ENCODE measurements around the gene PPP2R3A. TPM values are rescaled to one million over a fixed set of nuclear protein-coding genes. Genes with fewer than 3 reads are reported as not detected.
"Not testable (repeated sequence)": the region's sequence is repeated elsewhere in the genome, so short reads cannot be mapped to it uniquely, and the experiment has no call there.

PPP2R3A gene
- total RNA-seq, 1 donor from 2014 or later = 98.1 TPM

DNA sequence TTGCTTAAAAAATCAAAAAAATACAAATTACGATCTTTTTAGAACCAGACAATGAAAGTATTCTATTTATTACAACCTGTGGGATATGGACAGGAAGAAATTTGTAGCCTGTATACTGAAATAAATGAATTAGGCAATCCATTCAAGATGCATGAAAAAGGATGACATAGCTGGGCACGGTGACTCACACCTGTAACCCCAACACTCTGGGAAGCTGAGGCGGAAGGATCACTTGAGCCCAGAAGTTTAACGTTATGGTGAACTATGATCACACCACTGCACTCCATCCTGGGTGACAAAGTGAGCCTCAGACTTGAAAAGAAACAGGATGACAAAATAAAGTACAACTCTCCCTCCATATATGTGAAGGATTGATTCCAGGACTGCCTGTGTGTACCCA is 156.5 kb downstream of the PPP2R3A start:
- ATAC-seq (ENCODE audit: poor library complexity) (no peak), DNase-seq (no peak)
- intact Hi-C loops (cut with DNase I) = no loop called here

- intact Hi-C loops (cut with DNase I); DNase-seq; ATAC-seq (ENCODE audit: poor library complexity): not testable (repeated sequence)
Observed at GRCh38 chr3:136131647-136132046, 166.1 kb downstream of the PPP2R3A start.

DNA sequence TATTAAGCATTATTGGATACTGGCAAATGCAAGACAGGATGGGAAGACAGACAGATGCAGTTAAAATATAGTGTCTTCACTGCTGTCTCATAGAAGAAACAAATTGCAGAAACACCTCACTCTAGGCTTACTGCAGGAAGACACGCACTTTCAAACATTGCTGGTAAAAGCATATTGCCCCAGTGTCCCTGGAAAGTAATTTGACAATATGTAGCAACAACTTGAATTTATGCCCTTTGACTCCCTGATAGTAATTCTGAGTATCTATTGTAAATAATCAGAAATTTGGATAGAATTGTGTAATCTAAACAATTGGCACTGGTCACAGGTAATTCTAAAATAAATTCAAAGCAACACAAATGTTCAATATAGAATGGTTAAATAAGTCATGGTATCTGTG is 168.6 kb downstream of the PPP2R3A start:
- ATAC-seq (ENCODE audit: poor library complexity) = no peak
- intact Hi-C loops (cut with DNase I) = no loop called here
- DNase-seq = no peak

DNA sequence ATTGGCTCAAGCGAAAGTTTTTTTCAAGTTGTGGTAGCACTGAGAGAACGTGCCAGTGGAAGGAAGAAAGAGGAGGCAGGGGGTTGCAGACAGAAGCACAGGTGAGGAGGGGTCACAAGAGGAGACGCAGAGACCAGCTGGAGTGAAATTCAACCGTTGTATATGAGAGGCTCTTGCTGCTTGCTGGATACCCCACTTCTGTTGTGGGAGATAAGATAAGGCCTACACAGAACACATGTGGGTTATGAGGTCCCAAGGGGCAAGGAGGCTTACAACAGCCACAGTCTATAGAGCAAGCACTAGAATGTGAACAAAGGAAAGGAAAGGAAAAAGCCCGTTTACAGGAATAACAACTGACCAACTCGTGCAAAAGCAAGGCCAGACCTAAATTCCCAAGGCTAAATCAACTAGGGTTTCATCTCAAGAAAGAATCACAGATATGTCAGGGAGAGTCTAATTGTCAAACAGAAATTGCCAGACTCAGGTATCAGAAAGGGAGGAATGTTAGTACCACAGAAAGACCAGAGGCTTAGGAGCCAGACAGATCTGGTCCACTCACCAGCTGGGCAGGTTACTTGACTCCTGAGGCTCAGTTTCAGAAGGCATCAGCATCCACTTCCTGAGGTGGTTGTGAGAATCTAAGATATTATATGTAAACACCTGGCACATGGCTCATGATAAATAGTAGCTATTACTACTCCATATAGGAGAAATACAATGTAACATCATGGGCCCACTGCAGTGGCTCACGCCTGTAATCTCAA is 169.7 kb downstream of the PPP2R3A start:
- intact Hi-C loops (cut with DNase I) = no loop called here
- DNase-seq (no peak), ATAC-seq (ENCODE audit: poor library complexity) (peak; percentile 31)

DNA sequence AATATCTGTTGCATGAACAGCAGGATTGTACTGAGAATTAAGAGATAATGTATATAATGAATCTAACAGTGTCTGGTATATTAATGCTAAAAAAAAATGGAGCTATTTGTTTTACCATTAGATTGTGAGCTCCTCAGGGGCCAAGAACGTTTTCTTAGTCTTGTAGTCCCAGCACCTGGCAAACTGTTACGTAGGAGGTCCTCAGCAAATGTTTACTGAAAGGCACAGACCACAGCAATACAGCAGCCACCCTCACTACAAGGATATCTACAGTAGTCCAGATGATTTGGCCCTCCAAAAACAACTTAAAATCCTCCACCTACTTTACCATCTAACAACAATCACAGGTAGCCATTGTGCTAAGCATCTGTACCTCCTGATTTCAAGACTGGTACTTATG is 170.9 kb downstream of the PPP2R3A start:
- intact Hi-C loops (cut with DNase I) = no loop called here
- DNase-seq (no peak), ATAC-seq (ENCODE audit: poor library complexity) (no peak)

DNA sequence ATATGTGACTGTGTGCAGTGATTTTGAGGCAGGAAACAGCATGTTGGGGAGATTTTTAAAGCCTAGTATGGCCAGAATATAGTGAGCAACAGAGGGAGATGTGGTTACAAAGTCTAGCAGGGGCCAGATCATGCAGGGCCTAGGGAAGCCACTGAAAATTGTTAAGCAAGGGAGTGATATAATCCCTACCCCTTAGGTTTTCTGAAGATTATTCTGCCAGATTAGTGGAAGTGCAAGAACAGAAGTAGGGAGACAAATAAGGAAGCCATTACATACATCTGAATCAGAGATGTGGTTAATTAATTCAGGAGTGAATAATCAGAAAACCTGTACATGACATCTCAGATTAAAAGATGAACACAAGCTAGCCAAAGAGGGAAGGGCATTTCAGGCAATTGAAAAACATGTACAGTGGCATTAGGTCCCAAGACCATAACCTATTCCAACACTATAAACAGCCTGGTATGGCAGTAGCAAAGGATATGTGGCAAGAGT is 175.8 kb downstream of the PPP2R3A start:
- DNase-seq (no peak), ATAC-seq (ENCODE audit: poor library complexity) (no peak)
- intact Hi-C loops (cut with DNase I) = no loop called here

- intact Hi-C loops (cut with DNase I) = no loop called here
- no peak for DNase-seq
- ATAC-seq (ENCODE audit: poor library complexity) = no peak
Observed at GRCh38 chr3:136141891-136142290, 176.4 kb downstream of the PPP2R3A start.

DNA sequence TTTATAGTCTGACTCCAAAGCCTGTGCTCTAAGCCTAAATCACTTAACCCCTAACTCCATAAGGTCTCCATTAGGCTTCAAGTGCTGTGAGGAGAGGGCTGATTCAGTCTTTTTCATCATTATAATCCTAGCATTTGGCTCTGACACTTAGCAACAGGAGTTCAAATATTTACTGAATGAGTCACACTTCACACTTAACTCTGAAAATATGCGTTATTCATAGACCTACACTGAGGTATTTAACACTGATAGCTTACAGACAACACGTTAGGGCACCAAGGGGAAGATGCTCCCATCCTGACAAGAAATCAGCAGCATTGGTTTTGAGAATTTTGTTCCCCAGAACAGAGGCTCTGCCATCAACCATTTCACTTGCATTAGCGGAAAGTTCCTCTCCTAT is 177.1 kb downstream of the PPP2R3A start:
- intact Hi-C loops (cut with DNase I) = no loop called here
- DNase-seq = no peak
- peak; percentile 7 for ATAC-seq (ENCODE audit: poor library complexity)

DNA sequence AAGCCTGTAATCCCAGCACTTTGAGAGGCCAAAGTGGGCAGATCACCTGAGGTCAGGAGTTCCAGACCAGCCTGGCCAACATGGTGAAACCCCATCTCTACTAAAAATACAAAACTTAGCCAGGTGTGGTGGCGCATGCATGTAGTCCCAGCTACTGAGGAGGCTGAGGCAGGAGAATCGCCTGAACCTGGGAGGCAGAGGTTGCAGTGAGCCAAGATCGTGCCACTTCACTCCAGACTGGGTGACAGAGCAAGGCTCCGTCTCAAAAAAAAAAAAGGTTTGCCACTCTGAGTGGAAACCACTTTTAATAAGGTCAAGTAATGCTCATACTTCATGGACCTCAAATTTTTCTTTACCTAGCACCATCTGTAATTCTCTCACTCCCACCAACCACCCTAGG is 178.9 kb downstream of the PPP2R3A start:
- DNase-seq; intact Hi-C loops (cut with DNase I); ATAC-seq (ENCODE audit: poor library complexity): not testable (repeated sequence)

DNA sequence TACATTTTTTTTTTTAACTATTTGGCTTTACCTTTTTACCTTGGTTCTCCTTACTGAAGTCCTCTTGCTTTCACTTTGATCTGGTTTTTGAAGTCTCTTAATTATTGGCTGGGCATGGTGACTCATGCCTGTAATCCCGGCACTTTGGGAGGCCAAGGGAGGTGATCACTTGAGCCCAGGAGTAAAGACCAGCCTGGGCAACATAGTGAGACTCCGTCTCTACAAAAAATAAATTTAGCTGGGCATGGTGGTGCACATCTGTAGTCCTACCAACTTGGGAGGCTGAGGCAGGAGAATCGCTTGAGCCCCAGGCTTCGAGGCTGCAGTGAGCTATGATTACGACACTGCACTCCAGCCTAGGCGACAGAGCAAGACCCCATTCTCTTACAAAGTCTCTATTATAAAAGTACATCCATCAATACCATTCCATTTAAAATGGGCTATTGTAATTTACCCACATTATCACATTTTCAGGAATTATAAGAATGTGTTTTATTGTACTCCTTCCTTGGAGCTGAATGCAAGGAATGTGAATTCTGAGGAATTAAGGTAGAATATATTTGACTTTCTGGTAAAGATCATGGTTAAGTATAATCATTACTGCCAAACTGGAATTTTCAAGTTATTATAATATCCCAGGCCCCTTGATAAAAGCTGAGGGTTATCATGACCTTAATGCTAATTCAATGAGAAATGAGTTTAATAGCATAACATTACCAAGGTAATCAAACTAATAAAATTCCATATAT is 181.6 kb downstream of the PPP2R3A start:
- ATAC-seq (ENCODE audit: poor library complexity) (no peak), DNase-seq (no peak)
- intact Hi-C loops (cut with DNase I) = no loop called here

DNA sequence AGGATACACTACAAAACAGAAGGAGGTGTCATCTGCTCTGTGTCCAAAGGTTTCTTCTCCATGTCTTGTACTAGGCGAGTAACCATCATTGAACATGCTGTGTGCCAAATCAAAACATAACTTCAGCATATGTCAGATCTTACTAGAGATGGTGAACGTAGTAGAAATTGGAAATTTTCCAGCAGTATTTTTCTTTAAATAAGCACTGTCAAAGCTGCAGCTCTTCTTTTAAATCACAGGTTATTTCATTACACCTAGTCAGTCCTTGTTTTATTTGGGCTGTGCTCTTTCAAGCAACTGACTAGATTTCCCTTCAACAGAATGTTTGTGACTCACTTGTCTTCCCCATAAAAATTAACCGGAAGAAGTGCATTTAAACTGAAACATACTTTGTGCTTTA is 184.1 kb downstream of the PPP2R3A start:
- intact Hi-C loops (cut with DNase I) = no loop called here
- no peak for ATAC-seq (ENCODE audit: poor library complexity)
- no peak for DNase-seq

DNA sequence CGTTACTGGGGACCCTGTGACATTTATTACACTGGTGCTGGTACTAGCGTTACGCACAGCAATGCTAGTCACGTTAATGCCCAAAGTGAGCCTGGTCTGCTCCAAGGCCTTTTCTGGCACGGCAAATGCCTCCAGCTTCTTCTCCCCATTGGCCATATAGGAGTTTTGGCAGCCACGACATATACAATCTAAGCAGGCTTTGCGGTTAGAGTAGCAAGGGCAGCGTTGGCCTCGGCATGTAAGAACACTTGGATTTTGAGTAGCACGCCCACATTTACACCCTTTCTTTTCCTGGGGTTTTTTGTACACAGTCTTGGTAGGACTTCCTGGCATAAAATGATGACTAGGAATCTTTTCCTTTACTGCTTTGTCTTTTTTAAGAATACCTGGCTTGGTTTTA is 185.7 kb downstream of the PPP2R3A start:
- no peak for DNase-seq
- intact Hi-C loops (cut with DNase I) = no loop called here
- no peak for ATAC-seq (ENCODE audit: poor library complexity)

- no peak for ATAC-seq (ENCODE audit: poor library complexity)
- no peak for DNase-seq
- intact Hi-C loops (cut with DNase I) = no loop called here
Observed at GRCh38 chr3:136152176-136152843, 186.8 kb downstream of the PPP2R3A start.

- DNase-seq (no peak), ATAC-seq (ENCODE audit: poor library complexity) (no peak)
- intact Hi-C loops (cut with DNase I) = no loop called here
Observed at GRCh38 chr3:136152963-136153362, 187.4 kb downstream of the PPP2R3A start.

DNA sequence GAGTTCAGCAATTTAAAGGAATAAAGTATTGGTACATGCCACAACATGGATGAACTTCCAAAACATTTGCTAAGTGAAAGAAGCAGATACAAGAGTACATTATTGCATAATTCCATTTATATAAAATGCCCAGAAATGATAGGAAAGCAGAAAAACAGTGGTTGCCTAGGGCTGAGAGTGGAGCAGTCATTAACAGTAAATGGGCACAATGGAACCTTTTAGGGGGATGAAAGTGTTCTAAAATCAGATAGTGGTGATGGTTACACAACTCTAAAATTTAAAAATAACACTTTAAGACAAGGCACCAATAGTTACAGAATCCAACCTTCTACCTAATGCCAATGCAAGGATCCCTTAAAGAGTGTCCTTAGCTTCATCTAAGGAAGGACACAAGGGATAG is 196.0 kb downstream of the PPP2R3A start:
- DNase-seq (no peak), ATAC-seq (ENCODE audit: poor library complexity) (no peak)
- intact Hi-C loops (cut with DNase I) = no loop called here

- no peak for ATAC-seq (ENCODE audit: poor library complexity)
- intact Hi-C loops (cut with DNase I) = no loop called here
- DNase-seq = no peak
Observed at GRCh38 chr3:136162322-136162721, 196.8 kb downstream of the PPP2R3A start.

DNA sequence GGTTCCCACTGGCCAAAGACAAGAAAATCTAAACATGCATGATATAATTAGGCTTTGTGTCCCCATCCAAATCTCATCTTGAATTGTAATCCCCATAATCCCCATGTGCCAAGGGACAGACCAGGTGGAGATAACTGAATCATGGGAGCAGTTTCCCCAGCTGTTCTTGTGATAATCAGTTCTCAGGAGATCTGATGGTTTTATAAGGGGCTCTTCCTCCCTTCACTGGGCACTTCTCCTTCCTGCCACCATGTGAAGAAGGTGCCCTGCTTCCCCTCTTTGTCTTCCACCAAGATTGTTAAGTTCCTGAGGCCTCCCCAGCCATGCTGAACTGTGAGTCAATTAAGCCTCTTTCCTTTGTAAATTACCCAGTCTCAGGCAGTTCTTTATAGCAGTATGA is 198.1 kb downstream of the PPP2R3A start:
- DNase-seq; ATAC-seq (ENCODE audit: poor library complexity); intact Hi-C loops (cut with DNase I): not testable (repeated sequence)

- ATAC-seq (ENCODE audit: poor library complexity) (no peak), DNase-seq (no peak)
- intact Hi-C loops (cut with DNase I) = no loop called here
Observed at GRCh38 chr3:136166507-136166906, 201.0 kb downstream of the PPP2R3A start.

DNA sequence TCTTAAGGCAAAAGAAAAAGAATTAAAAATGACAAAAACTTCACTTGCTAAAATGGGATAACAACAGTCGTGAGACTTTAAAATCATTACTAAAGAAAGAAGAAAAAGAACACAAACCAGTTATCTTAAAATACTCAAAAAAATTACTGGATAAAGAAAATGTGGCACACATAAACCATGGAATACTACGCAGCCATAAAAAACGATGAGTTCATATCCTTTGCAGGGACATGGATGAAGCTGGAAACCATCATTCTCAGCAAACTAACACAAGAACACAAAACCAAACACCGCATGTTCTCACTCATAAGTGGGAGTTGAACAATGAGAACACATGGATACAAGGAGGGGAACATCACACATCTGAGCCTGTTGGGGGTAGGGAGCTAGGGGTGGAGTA is 202.7 kb downstream of the PPP2R3A start:
- DNase-seq; intact Hi-C loops (cut with DNase I); ATAC-seq (ENCODE audit: poor library complexity): not testable (repeated sequence)

Data from Right ventricle myocardium superior (tissue), 1 donor.